Measurements from ENCODE around the gene GNL1. TPM values are rescaled to one million over a fixed set of nuclear protein-coding genes. Genes with fewer than 3 reads are reported as not detected.
"Not testable (repeated sequence)": the region's sequence is repeated elsewhere in the genome, so short reads cannot be mapped to it uniquely, and the experiment has no call there.

GNL1 gene
- total RNA-seq, 1 donor from 2014 or later: 63.3 TPM

GRCh38 chr6:30541515-30542403 lies 14.5 kb downstream of the GNL1 start:
- intact Hi-C loops (cut with DNase I): no loop called here
- ATAC-seq (peak; percentile 67), DNase-seq (ENCODE audit: low spot score) (peak; percentile 83)

GRCh38 chr6:30537931-30538330 lies 18.4 kb downstream of the GNL1 start:
- intact Hi-C loops (cut with DNase I): no loop called here
- DNase-seq (ENCODE audit: low spot score): no peak
- no peak for ATAC-seq

- ATAC-seq: no peak
- no peak for DNase-seq (ENCODE audit: low spot score)
- intact Hi-C loops (cut with DNase I): loop anchor here (5.0 kb wide), 1 partner anchor 41 kb away; no protein-coding TSS in a partner anchor
Measured at GRCh38 chr6:30533460-30534294, 22.6 kb downstream of the GNL1 start.

GRCh38 chr6:30530014-30530413 lies 26.3 kb downstream of the GNL1 start:
- DNase-seq (ENCODE audit: low spot score): no peak
- no peak for ATAC-seq
- intact Hi-C loops (cut with DNase I): loop anchor here (5.0 kb wide), 1 partner anchor 38 kb away; no protein-coding TSS in a partner anchor

- ATAC-seq; intact Hi-C loops (cut with DNase I); DNase-seq (ENCODE audit: low spot score): not testable (repeated sequence)
Measured at GRCh38 chr6:30529349-30529875, 26.9 kb downstream of the GNL1 start.

- DNase-seq (ENCODE audit: low spot score); intact Hi-C loops (cut with DNase I); ATAC-seq: not testable (repeated sequence)
Measured at GRCh38 chr6:30526444-30526843, 29.8 kb downstream of the GNL1 start.

GRCh38 chr6:30521952-30522351 lies 34.3 kb downstream of the GNL1 start:
- ATAC-seq; intact Hi-C loops (cut with DNase I); DNase-seq (ENCODE audit: low spot score): not testable (repeated sequence)

- DNase-seq (ENCODE audit: low spot score); intact Hi-C loops (cut with DNase I); ATAC-seq: not testable (repeated sequence)
Measured at GRCh38 chr6:30521082-30521481, 35.2 kb downstream of the GNL1 start.

GRCh38 chr6:30520522-30520921 lies 35.8 kb downstream of the GNL1 start:
- ATAC-seq: no peak
- intact Hi-C loops (cut with DNase I): no loop called here

GRCh38 chr6:30518505-30519145 lies 37.7 kb downstream of the GNL1 start:
- ATAC-seq; DNase-seq (ENCODE audit: low spot score); intact Hi-C loops (cut with DNase I): not testable (repeated sequence)

More at GRCh38 chr6:30520522-30520921, 35.8 kb downstream of the GNL1 start:
- no peak for DNase-seq (ENCODE audit: low spot score)

- DNase-seq (ENCODE audit: low spot score); intact Hi-C loops (cut with DNase I); ATAC-seq: not testable (repeated sequence)
Measured at GRCh38 chr6:30517767-30518504, 38.4 kb downstream of the GNL1 start.

GRCh38 chr6:30516754-30517076 lies 39.6 kb downstream of the GNL1 start:
- DNase-seq (ENCODE audit: low spot score); intact Hi-C loops (cut with DNase I); ATAC-seq: not testable (repeated sequence)

GRCh38 chr6:30515944-30516753 lies 40.1 kb downstream of the GNL1 start:
- peak; percentile 91 for DNase-seq (ENCODE audit: low spot score)
- intact Hi-C loops (cut with DNase I): no loop called here
- peak; percentile 99 for ATAC-seq

- DNase-seq (ENCODE audit: low spot score) (no peak), ATAC-seq (no peak)
- intact Hi-C loops (cut with DNase I): no loop called here
Measured at GRCh38 chr6:30515106-30515505, 41.2 kb downstream of the GNL1 start.

GRCh38 chr6:30513451-30513850 lies 42.8 kb downstream of the GNL1 start:
- intact Hi-C loops (cut with DNase I): no loop called here
- DNase-seq (ENCODE audit: low spot score): no peak
- ATAC-seq: no peak

- ATAC-seq (no peak), DNase-seq (ENCODE audit: low spot score) (no peak)
- intact Hi-C loops (cut with DNase I): no loop called here
Measured at GRCh38 chr6:30511169-30511546, 45.1 kb downstream of the GNL1 start.

GRCh38 chr6:30510419-30511168 lies 45.7 kb downstream of the GNL1 start:
- ATAC-seq (no peak), DNase-seq (ENCODE audit: low spot score) (no peak)
- intact Hi-C loops (cut with DNase I): no loop called here

All from sciatic nerve (tissue), 2 donors.